GM19438 (cell line): ENCODE data around the gene MTERF2.
A peak's percentile ranks its signal among the peaks of the same experiment; 100 is the strongest.
"Not testable (repeated sequence)": the region's sequence is repeated elsewhere in the genome, so short reads cannot be mapped to it uniquely, and the experiment has no call there.

Experiments used
- ATAC-seq: cut with Tn5 transposase; IDR thresholded peaks from one replicate; pipeline ENCODE4 v1.9.1; 2021; ENCODE audit warnings: low read depth; ENCODE audit not compliant: unreplicated experiment

Gene MTERF2

GRCh38 chr12:106986625-106987389 is at the start of gene MTERF2:
Gene MTERF2, minus strand, starts transcription at chr12:106987146. Its CDS starts 8,432 bp downstream, at chr12:106978714.
- peak; percentile 96 for ATAC-seq

- no peak for ATAC-seq
Observed at GRCh38 chr12:107035733-107036132, 48.8 kb upstream of the MTERF2 start.

GRCh38 chr12:107033758-107034739 is 47.1 kb upstream of the MTERF2 start:
- ATAC-seq: no peak

- no peak for ATAC-seq
Observed at GRCh38 chr12:107032266-107032665, 45.3 kb upstream of the MTERF2 start.

- ATAC-seq: no peak
Observed at GRCh38 chr12:107031061-107031460, 44.1 kb upstream of the MTERF2 start.

- no peak for ATAC-seq
Observed at GRCh38 chr12:107029081-107029480, 42.1 kb upstream of the MTERF2 start.

- ATAC-seq: no peak
Observed at GRCh38 chr12:107027636-107028053, 40.7 kb upstream of the MTERF2 start.

GRCh38 chr12:107026806-107027635 is 40.1 kb upstream of the MTERF2 start:
- ATAC-seq: no peak

GRCh38 chr12:107026356-107026755 is 39.4 kb upstream of the MTERF2 start:
- ATAC-seq: not testable (repeated sequence)

- no peak for ATAC-seq
Observed at GRCh38 chr12:107025671-107026070, 38.7 kb upstream of the MTERF2 start.

- ATAC-seq: no peak
Observed at GRCh38 chr12:107019546-107019945, 32.6 kb upstream of the MTERF2 start.

GRCh38 chr12:107017042-107017441 is 30.1 kb upstream of the MTERF2 start:
- ATAC-seq: no peak

- no peak for ATAC-seq
Observed at GRCh38 chr12:107014055-107014454, 27.1 kb upstream of the MTERF2 start.

GRCh38 chr12:107012736-107013425 is 25.9 kb upstream of the MTERF2 start:
- no peak for ATAC-seq

- ATAC-seq: no peak
Observed at GRCh38 chr12:107011519-107011918, 24.6 kb upstream of the MTERF2 start.

- no peak for ATAC-seq
Observed at GRCh38 chr12:107007411-107007810, 20.5 kb upstream of the MTERF2 start.

GRCh38 chr12:107002665-107003064 is 15.7 kb upstream of the MTERF2 start:
- not testable (repeated sequence) for ATAC-seq

GRCh38 chr12:106999446-106999845 is 12.5 kb upstream of the MTERF2 start:
- ATAC-seq: no peak

GRCh38 chr12:106997916-106998315 is 11.0 kb upstream of the MTERF2 start:
- ATAC-seq: no peak

GRCh38 chr12:106996102-106996501 is 9.2 kb upstream of the MTERF2 start:
- ATAC-seq: not testable (repeated sequence)
